ENCODE data around the gene NT5E. TPM values are rescaled to one million over a fixed set of nuclear protein-coding genes. Genes with fewer than 3 reads are reported as not detected.

Gene NT5E
- total RNA-seq, 1 donor from 2014 or later, result 216 TPM

- TF ChIP-seq CTCF (conservative IDR thresholded peaks at IDR 0.05; ENCODE audit: low read depth, low read length), result no peak
- DNase-seq (ENCODE audit: low read depth), result no peak
These were observed 8.9 kb downstream of the NT5E start for GRCh38 chr6:85458782-85459181.

GRCh38 chr6:85459224-85459901, 9.5 kb downstream of the NT5E start:
- no peak overlapping the region for H3K4me3 ChIP-seq (ENCODE audit: low read depth, low read length)
- no peak for DNase-seq (ENCODE audit: low read depth)

More at GRCh38 chr6:85458782-85459181, 8.9 kb downstream of the NT5E start:
- no peak overlapping the region for H3K4me3 ChIP-seq (ENCODE audit: low read depth, low read length)

GRCh38 chr6:85460154-85460920, 10.5 kb downstream of the NT5E start:
- no peak for DNase-seq (ENCODE audit: low read depth)
- H3K4me3 ChIP-seq (ENCODE audit: low read depth, low read length), result no peak overlapping the region
- TF ChIP-seq CTCF (conservative IDR thresholded peaks at IDR 0.05; ENCODE audit: low read depth, low read length), result no peak

More at GRCh38 chr6:85459224-85459901, 9.5 kb downstream of the NT5E start:
- no peak for TF ChIP-seq CTCF (conservative IDR thresholded peaks at IDR 0.05; ENCODE audit: low read depth, low read length)

DNA sequence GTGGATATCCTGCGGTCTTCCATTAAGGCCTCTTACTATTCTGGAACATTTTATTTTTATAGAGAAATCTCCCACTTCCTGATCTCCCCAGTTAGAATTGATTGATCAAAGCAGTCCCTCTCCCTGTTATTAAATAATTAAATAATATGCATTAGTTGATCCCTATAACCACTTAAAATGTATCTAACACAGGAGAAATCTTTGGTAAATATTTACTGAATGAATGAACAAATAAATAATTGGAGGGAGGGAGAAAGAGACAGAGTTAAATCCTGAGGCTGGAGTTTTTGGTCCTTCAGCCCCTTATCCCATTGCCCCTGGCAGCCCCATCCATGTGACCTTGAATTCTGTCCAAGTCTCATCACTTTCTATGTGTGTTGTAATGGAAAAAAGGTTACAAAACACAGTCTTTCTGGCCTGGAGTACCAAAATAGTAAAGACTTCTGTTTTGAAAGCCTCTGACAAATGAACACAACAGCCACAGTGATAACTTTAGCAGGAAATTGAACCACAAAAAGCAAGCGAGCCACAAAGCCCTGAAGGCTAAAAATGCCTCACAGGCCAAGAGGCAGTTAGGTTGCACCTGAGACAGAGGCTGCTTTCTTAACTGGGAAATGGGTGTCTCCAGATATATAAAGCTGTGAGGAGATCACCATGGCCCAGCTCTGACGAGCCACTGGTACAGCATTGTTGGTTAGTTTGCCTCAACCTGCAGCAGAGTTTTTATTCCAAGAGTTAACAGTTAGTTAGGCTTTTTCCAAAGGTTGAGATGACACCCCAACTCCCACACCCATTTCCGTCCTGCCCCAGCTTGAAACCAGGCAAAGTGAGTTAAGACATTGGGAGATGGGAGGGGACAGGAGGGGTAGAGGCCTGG, 11.3 kb downstream of the NT5E start:
- DNase-seq (ENCODE audit: low read depth), result no peak
- no peak overlapping the region for H3K4me3 ChIP-seq (ENCODE audit: low read depth, low read length)
- TF ChIP-seq CTCF (conservative IDR thresholded peaks at IDR 0.05; ENCODE audit: low read depth, low read length), result no peak

- TF ChIP-seq CTCF (conservative IDR thresholded peaks at IDR 0.05; ENCODE audit: low read depth, low read length), result no peak
- DNase-seq (ENCODE audit: low read depth), result no peak
- no peak overlapping the region for H3K4me3 ChIP-seq (ENCODE audit: low read depth, low read length)
These were observed 11.9 kb downstream of the NT5E start for GRCh38 chr6:85461798-85462170.

- H3K4me3 ChIP-seq (ENCODE audit: low read depth, low read length), result no peak overlapping the region
- no peak for DNase-seq (ENCODE audit: low read depth)
- no peak for TF ChIP-seq CTCF (conservative IDR thresholded peaks at IDR 0.05; ENCODE audit: low read depth, low read length)
These were observed 12.8 kb downstream of the NT5E start for GRCh38 chr6:85462673-85463072.

Measured in epithelial cell of proximal tubule (primary cell).